PC-3 (cell line): ENCODE results near the gene IGFL1.
"Not testable (repeated sequence)": the region's sequence is repeated elsewhere in the genome, so short reads cannot be mapped to it uniquely, and the experiment has no call there.

Experiments used
- EZH2 ChIP-seq: fragments of 300-600 bp; sonication (generic); IDR thresholded peaks from one replicate; pipeline ENCODE4 v1.6.1; 2017; ENCODE audit warnings: antibody characterized with exemption, mild to moderate bottlenecking, low read length; ENCODE audit not compliant: unreplicated experiment
- TF ChIP-seq, protein P1 (sequence below): fragments of 300-600 bp; sonication (generic); conservative IDR thresholded peaks from 2 replicates; pipeline ENCODE4 v1.5.1; 2017; ENCODE audit warnings: antibody characterized with exemption, low read depth, mild to moderate bottlenecking, low read length

DNA sequence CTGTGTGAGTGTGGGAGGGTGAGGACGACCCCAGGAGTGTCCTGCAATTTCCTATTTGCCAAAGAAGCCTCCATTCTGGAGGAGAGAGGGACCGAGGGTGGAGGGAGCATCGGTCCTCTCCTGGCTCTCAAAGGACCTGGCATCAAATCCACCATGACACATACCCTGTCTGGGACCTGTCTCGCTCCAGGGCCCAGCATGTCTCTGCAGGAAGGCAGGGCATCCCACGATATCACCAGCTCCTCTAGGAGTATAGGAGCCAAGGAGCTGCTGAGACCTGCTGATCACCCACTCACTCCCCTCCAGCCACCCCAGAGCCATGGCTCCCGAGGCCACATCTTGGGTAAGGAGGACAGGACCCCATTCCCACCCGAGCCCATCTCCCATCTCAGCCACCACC, 33.6 kb upstream of the IGFL1 start:
- TF ChIP-seq, protein P1, sequence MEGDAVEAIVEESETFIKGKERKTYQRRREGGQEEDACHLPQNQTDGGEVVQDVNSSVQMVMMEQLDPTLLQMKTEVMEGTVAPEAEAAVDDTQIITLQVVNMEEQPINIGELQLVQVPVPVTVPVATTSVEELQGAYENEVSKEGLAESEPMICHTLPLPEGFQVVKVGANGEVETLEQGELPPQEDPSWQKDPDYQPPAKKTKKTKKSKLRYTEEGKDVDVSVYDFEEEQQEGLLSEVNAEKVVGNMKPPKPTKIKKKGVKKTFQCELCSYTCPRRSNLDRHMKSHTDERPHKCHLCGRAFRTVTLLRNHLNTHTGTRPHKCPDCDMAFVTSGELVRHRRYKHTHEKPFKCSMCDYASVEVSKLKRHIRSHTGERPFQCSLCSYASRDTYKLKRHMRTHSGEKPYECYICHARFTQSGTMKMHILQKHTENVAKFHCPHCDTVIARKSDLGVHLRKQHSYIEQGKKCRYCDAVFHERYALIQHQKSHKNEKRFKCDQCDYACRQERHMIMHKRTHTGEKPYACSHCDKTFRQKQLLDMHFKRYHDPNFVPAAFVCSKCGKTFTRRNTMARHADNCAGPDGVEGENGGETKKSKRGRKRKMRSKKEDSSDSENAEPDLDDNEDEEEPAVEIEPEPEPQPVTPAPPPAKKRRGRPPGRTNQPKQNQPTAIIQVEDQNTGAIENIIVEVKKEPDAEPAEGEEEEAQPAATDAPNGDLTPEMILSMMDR: not testable (repeated sequence)
- TF ChIP-seq EZH2: not testable (repeated sequence)
